ENCODE measurements around the gene RIPPLY3.
A peak's percentile ranks its signal among the peaks of the same experiment; 100 is the strongest.

Gene RIPPLY3

DNA sequence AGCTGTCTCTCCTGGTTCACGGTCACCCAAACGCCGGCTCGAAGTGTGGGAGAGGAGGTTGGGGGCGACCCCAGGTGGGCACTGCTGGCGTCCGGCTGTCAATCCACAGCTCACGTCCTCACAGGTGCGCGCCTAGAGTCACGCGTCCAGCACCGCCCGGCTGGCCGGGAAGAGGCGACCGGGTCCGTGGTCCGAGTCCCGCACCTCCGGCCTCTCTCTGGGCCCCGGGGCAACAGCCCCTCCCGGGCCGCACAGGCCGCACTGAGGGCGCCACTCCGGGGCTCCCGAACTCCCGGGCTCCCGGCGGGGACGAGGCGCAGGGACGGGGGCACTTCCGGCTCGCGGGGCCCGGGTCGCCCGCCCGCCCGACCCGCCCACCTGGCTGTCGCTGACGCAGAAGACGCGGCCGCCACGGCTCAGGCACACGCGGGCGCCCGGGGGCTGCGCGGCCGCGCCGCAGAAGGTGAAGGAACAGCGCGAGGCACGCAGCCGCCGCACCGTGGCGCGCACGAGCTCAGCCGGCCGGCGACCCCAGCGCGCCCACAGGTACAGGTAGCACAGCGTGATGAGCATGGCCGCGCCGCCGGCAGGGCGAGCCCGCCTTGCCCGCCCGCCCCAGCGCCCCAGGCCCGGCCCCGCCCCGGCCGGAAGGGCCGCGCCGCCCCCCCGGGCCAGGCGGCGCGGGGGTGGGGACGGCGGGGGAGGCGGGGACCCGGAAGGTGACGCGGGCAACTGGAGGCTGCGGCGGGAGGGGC, 40.3 kb upstream of the RIPPLY3 start, which contains the start of gene HLCS:
TSS of gene HLCS (minus strand) at position 604 of the 755 bp plus-strand sequence. CDS start at position 573, 31 bp downstream.
- no peak for TF ChIP-seq OSR1 (CRISPR knock-in tag; IDR thresholded peaks at IDR 0.05)
- no peak for TF ChIP-seq BACH2 (CRISPR knock-in tag; IDR thresholded peaks at IDR 0.05; ENCODE audit: borderline replicate concordance)
- no peak for TF ChIP-seq CSDC2 (CRISPR knock-in tag; IDR thresholded peaks at IDR 0.05)
- TF ChIP-seq, protein P1, sequence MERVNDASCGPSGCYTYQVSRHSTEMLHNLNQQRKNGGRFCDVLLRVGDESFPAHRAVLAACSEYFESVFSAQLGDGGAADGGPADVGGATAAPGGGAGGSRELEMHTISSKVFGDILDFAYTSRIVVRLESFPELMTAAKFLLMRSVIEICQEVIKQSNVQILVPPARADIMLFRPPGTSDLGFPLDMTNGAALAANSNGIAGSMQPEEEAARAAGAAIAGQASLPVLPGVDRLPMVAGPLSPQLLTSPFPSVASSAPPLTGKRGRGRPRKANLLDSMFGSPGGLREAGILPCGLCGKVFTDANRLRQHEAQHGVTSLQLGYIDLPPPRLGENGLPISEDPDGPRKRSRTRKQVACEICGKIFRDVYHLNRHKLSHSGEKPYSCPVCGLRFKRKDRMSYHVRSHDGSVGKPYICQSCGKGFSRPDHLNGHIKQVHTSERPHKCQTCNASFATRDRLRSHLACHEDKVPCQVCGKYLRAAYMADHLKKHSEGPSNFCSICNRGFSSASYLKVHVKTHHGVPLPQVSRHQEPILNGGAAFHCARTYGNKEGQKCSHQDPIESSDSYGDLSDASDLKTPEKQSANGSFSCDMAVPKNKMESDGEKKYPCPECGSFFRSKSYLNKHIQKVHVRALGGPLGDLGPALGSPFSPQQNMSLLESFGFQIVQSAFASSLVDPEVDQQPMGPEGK (CRISPR knock-in tag; IDR thresholded peaks at IDR 0.05; ENCODE audit: borderline replicate concordance) = no peak
- TF ChIP-seq, protein P2, sequence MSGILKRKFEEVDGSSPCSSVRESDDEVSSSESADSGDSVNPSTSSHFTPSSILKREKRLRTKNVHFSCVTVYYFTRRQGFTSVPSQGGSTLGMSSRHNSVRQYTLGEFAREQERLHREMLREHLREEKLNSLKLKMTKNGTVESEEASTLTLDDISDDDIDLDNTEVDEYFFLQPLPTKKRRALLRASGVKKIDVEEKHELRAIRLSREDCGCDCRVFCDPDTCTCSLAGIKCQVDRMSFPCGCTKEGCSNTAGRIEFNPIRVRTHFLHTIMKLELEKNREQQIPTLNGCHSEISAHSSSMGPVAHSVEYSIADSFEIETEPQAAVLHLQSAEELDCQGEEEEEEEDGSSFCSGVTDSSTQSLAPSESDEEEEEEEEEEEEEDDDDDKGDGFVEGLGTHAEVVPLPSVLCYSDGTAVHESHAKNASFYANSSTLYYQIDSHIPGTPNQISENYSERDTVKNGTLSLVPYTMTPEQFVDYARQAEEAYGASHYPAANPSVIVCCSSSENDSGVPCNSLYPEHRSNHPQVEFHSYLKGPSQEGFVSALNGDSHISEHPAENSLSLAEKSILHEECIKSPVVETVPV (CRISPR knock-in tag; IDR thresholded peaks at IDR 0.05) = no peak
- TF ChIP-seq ZNF70 (CRISPR knock-in tag; IDR thresholded peaks at IDR 0.05) = no peak
- no peak for TF ChIP-seq ZNF565 (CRISPR knock-in tag; conservative IDR thresholded peaks at IDR 0.05; ENCODE audit: low read depth)
- TF ChIP-seq, protein P3, sequence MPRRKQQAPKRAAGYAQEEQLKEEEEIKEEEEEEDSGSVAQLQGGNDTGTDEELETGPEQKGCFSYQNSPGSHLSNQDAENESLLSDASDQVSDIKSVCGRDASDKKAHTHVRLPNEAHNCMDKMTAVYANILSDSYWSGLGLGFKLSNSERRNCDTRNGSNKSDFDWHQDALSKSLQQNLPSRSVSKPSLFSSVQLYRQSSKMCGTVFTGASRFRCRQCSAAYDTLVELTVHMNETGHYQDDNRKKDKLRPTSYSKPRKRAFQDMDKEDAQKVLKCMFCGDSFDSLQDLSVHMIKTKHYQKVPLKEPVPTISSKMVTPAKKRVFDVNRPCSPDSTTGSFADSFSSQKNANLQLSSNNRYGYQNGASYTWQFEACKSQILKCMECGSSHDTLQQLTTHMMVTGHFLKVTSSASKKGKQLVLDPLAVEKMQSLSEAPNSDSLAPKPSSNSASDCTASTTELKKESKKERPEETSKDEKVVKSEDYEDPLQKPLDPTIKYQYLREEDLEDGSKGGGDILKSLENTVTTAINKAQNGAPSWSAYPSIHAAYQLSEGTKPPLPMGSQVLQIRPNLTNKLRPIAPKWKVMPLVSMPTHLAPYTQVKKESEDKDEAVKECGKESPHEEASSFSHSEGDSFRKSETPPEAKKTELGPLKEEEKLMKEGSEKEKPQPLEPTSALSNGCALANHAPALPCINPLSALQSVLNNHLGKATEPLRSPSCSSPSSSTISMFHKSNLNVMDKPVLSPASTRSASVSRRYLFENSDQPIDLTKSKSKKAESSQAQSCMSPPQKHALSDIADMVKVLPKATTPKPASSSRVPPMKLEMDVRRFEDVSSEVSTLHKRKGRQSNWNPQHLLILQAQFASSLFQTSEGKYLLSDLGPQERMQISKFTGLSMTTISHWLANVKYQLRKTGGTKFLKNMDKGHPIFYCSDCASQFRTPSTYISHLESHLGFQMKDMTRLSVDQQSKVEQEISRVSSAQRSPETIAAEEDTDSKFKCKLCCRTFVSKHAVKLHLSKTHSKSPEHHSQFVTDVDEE (CRISPR knock-in tag; IDR thresholded peaks at IDR 0.05) = no peak
- no peak for TF ChIP-seq ZFP3 (CRISPR knock-in tag; IDR thresholded peaks at IDR 0.05)
- TF ChIP-seq ZNF8 (CRISPR knock-in tag; IDR thresholded peaks at IDR 0.05) = no peak
- TF ChIP-seq TCF4 (CRISPR knock-in tag; IDR thresholded peaks at IDR 0.05; ENCODE audit: borderline replicate concordance) = no peak
- no peak for TF ChIP-seq SNAI2 (CRISPR knock-in tag; IDR thresholded peaks at IDR 0.05)
- TF ChIP-seq, protein P4, sequence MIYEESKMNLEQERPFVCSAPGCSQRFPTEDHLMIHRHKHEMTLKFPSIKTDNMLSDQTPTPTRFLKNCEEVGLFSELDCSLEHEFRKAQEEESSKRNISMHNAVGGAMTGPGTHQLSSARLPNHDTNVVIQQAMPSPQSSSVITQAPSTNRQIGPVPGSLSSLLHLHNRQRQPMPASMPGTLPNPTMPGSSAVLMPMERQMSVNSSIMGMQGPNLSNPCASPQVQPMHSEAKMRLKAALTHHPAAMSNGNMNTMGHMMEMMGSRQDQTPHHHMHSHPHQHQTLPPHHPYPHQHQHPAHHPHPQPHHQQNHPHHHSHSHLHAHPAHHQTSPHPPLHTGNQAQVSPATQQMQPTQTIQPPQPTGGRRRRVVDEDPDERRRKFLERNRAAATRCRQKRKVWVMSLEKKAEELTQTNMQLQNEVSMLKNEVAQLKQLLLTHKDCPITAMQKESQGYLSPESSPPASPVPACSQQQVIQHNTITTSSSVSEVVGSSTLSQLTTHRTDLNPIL (CRISPR knock-in tag; IDR thresholded peaks at IDR 0.05; ENCODE audit: low read depth) = no peak
- TF ChIP-seq TOX (CRISPR knock-in tag; IDR thresholded peaks at IDR 0.05; ENCODE audit: borderline replicate concordance) = no peak
- no peak for TF ChIP-seq ZC3H10 (CRISPR knock-in tag; IDR thresholded peaks at IDR 0.05)
- TF ChIP-seq ESRRG (CRISPR knock-in tag; IDR thresholded peaks at IDR 0.05) = no peak
- TF ChIP-seq GLIS3 (CRISPR knock-in tag; IDR thresholded peaks at IDR 0.05) = no peak
- TF ChIP-seq ARNTL (CRISPR knock-in tag; IDR thresholded peaks at IDR 0.05; ENCODE audit: borderline replicate concordance, low read depth) = no peak
- TF ChIP-seq, protein P5, sequence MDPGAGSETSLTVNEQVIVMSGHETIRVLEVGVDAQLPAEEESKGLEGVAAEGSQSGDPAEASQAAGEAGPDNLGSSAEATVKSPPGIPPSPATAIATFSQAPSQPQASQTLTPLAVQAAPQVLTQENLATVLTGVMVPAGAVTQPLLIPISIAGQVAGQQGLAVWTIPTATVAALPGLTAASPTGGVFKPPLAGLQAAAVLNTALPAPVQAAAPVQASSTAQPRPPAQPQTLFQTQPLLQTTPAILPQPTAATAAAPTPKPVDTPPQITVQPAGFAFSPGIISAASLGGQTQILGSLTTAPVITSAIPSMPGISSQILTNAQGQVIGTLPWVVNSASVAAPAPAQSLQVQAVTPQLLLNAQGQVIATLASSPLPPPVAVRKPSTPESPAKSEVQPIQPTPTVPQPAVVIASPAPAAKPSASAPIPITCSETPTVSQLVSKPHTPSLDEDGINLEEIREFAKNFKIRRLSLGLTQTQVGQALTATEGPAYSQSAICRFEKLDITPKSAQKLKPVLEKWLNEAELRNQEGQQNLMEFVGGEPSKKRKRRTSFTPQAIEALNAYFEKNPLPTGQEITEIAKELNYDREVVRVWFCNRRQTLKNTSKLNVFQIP (CRISPR knock-in tag; IDR thresholded peaks at IDR 0.05; ENCODE audit: borderline replicate concordance, low read depth) = no peak

DNA sequence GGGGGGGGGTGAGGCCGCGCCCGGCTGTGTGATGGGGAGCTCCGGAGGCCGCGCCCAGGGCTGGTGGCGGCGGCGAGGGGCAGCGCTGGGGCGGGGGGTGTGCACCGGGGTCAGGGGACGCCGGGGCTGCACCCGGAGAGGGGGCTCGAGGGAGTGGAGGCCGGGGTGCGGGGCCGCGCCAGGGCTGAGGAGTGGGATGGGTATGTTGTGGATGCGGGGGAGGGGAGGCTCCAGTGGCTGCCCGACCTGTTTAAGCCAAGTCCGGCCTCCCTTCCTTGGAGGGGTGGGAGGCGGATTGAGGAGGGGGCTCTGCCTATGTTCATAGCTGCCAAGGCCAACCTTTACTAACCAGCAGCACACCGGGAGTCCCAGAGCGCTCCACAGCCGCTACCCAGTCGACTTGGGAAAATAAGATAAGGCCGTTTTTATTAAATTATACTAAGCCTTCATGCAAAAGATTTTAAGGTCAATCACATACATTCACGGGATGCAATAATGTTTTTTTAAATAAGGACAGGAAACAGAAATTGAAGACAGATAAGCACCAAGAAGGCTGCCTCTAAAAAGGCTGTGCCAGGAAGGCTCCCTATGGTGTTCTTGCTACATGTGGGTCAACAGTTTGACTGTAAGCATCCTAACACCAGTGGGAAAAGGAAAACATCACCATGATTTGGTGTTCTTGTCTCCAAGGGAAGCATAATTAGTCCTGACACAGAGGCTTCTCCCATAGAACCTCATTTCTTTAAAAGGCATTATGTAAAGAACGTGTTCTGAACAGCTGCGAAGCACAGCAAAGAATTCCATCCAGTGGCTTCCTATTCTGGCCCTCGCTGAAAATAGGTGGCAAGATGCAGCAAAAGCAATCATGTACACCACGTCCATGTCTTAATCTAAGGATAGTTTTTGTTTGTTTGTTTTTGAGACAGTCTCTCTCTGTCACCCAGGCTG, 39.4 kb upstream of the RIPPLY3 start:
- ATAC-seq = peak; percentile 57
- TF ChIP-seq ZFP3 (CRISPR knock-in tag; IDR thresholded peaks at IDR 0.05) = no peak
- TF ChIP-seq ZNF70 (CRISPR knock-in tag; IDR thresholded peaks at IDR 0.05) = no peak
- no peak for TF ChIP-seq BACH2 (CRISPR knock-in tag; IDR thresholded peaks at IDR 0.05; ENCODE audit: borderline replicate concordance)
- TF ChIP-seq, protein P3 (CRISPR knock-in tag; IDR thresholded peaks at IDR 0.05) = no peak
- TF ChIP-seq OSR1 (CRISPR knock-in tag; IDR thresholded peaks at IDR 0.05) = no peak
- TF ChIP-seq ZFP30 (CRISPR knock-in tag; IDR thresholded peaks at IDR 0.05) = no peak
- no peak for TF ChIP-seq TOX (CRISPR knock-in tag; IDR thresholded peaks at IDR 0.05; ENCODE audit: borderline replicate concordance)
- TF ChIP-seq TCF4 (CRISPR knock-in tag; IDR thresholded peaks at IDR 0.05; ENCODE audit: borderline replicate concordance) = no peak
- TF ChIP-seq RARB (CRISPR knock-in tag; IDR thresholded peaks at IDR 0.05) = no peak
- TF ChIP-seq, protein P4 (CRISPR knock-in tag; IDR thresholded peaks at IDR 0.05; ENCODE audit: low read depth) = no peak
- TF ChIP-seq ARNTL (CRISPR knock-in tag; IDR thresholded peaks at IDR 0.05; ENCODE audit: borderline replicate concordance, low read depth) = no peak

More for the DNA sequence above, 40.3 kb upstream of the RIPPLY3 start, which contains the start of gene HLCS:
- ATAC-seq = peak; percentile 69

Data from SK-N-SH treated with all-trans-retinoic acid at 6 μM for 48 hours (cell line).